Daoy (cell line): ENCODE results near the gene ATP11B. TPM values are rescaled to one million over a fixed set of nuclear protein-coding genes. Genes with fewer than 3 reads are reported as not detected.
A peak's percentile ranks its signal among the peaks of the same experiment; 100 is the strongest.
"Not testable (repeated sequence)": the region's sequence is repeated elsewhere in the genome, so short reads cannot be mapped to it uniquely, and the experiment has no call there.

Experiments
- DNase-seq: peaks from one replicate; pipeline ENCODE4 v3.0.0-alpha.2; 2015; ENCODE audit warnings: low read depth
- total RNA-seq: library from RNA; depleted of rRNA; stranded (reverse); fragments of >200 nt; shearing (Covaris generic); gene quantifications from 2 replicates; pipeline ENCODE4 v1.2.3, GENCODE V29; 2014

Gene ATP11B
- total RNA-seq, 1 experiment from 2014 or later: 49.3 TPM

- no peak for DNase-seq
Measured at GRCh38 chr3:182794455-182795388, 1.4 kb downstream of the ATP11B start.

DNA sequence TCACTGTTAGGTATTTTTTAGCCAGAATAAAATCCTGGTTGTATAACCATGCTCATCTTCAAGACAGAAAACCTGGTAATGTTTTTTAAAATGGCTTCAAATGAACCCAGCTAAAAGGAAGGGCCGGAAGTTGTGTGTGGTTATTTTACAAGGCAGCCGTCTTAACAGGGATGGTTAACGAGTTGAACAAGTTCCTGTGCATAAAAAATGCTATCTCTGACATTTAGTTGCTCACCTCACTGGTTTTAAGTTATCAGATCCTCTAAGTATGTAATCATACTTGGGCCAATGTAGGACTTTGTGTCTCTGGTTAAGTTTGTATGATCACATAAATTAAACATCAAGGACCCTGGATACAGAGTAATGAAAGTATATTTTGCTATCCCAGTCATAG is 2.1 kb downstream of the ATP11B start:
- DNase-seq: peak; percentile 51

- no peak for DNase-seq
Measured at GRCh38 chr3:182796310-182796709, 3.0 kb downstream of the ATP11B start.

DNA sequence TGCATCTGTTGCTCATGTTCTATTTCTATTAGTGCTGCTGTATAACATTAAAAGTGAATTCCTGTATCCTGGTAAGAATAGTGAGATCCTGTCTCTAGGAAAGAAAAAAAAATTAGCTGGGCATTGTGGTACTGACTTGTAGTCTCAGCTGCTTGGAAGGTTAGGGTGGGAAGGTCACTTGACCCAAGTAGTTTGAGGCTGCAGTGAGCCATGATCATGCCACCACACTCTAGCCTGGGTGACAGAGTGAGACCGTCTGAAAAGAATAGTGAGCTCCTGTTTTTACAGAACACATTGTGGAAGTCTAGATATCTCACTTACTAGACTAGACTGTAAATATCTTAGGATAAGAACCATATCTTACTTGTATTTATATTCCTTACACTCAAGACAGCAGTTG is 4.6 kb downstream of the ATP11B start:
- no peak for DNase-seq

DNA sequence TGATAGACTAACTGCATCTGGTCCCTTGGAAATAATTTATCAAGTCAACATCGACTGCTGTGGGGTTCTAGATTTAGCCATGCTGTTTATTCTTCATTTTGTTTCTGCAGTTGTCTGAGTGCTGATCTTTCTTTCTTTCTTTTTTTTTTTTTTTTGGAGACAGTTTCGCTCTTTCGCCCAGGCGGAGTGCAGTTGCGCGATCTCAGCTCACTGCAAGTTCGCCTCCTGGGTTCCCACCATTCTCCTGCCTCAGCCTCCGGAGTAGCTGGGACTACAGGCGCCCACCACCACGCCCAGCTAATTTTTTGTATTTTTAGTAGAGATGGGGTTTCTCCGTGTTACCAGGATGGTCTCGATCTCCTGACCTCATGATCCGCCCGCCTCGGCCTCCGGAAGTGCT is 5.8 kb downstream of the ATP11B start:
- DNase-seq: not testable (repeated sequence)

DNA sequence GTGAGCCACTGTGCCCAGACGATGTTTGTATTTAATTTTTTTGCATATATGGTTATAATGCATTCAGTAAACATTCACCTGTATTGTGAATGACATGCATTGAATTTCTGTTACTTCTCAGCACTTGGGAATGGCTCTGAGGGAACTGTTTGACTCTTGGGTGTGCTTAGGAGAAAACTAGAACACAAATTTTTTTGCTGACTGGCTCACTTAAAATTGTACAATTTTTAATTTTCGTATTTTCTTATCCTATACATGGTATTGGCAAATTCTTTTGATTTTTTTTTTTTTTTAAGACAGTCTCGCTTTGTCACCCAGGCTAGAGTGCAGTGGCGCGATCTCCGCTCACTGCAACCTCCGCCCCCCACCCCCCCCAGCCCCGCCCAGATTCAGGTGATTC is 7.2 kb downstream of the ATP11B start:
- DNase-seq: no peak

GRCh38 chr3:182802413-182803390 is 9.4 kb downstream of the ATP11B start:
- DNase-seq: no peak

DNA sequence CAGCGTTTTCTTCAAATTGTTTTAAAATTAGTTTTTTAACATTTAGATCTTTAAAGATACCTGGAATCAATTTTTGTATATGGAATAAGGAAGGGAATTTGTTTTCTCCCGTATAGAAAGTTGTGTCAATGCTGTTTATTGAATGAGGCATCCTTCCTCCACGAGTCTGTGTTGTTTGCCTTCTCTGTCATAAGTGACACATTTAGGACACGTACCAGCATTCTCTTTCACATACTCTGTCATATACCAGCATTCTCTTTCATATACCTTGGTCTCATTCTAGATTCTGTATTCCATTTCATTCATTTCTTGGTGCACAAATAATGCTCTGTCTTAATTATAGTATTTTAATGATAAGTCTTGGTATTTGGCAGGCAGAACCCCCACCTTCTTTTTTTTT is 10.3 kb downstream of the ATP11B start:
- no peak for DNase-seq

DNA sequence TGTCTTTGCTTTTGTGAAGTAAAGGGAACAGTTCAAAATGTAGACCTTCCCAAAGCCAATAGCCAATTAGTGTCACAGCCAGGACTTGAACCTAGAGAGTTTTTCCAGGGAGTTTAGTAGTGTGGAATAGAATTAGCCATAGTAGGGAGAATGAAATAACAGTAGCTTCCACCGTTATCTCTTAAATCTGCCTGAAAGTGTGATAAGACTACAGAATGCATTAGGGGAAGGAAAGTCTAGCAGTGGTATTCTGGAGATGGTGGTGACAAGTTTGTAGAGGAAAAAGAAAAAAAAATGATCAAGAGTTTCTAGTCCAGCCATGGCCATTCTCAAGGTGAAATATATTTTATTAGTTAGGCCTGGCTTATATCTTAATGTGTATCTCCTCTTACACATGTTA is 13.8 kb downstream of the ATP11B start:
- DNase-seq: no peak

- DNase-seq: no peak
Measured at GRCh38 chr3:182808041-182808770, 14.9 kb downstream of the ATP11B start.

- no peak for DNase-seq
Measured at GRCh38 chr3:182809531-182809930, 16.2 kb downstream of the ATP11B start.

DNA sequence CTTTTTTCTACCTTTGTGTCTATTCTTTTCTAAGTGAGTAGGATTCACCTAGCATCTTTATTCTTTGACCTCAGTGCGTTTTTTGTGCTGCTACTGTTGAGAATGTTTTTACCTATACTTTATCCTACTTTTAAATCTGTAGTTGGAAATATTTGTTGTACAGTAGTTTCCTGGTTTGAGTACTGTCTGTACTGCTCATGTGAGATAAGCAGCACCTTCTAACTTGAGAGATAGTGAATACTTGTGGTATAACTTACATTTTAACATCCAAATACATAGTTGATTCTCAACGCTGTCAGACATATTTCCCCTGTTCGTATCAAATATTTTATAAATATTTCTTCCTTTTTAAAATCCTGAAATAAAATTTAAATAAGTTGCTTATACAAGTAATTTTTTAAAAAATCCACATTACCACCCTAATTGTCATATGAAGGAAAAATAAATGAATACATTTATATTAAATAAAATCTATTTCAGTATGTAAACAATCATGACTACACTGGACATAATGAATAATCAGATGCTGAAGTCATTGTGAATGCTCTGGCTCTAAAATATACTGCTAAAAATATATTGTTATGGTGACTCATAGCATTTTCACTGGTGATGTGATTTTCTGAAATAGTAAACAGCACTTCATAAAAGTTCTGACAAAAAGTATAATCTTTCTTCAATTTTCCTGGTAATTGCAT is 17.4 kb downstream of the ATP11B start:
- DNase-seq: no peak

DNA sequence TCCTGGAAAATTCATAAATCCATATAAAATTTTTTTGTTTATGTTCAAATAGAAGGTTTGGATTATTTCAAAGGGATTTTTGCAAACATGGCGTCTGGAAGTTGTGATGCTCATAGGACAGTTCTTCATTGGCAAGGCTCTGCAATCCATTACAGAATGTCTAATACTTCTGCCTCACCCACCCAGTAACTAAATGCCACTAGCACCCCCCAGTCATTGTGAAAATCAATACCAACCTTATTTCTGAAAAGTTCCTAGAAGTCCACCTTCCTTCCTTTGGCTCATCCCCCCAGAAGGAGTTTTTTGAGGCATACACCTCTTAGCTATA is 17.9 kb downstream of the ATP11B start:
- DNase-seq: no peak

GRCh38 chr3:182812123-182812522 is 18.8 kb downstream of the ATP11B start:
- no peak for DNase-seq

GRCh38 chr3:182814419-182815062 is 21.2 kb downstream of the ATP11B start:
- no peak for DNase-seq

DNA sequence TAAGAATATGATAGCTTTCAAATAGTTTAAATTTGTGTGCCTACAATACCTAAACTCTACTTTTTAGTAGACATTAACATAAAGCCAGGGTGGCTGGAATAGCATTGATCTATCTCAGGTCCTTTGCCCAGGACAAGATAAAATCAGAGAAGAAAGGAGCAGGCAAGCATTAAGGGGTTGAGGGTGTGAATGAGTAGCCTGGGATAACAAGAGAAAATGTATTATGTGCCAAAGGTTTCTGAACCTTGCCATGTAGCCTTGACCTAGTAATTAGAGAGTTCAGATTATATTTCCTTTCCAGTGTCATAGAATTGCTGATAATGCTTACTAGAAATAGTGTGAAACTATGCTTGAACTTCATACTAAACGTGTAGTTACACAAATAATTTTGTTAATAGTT is 22.9 kb downstream of the ATP11B start:
- no peak for DNase-seq

GRCh38 chr3:182818296-182818978 is 25.1 kb downstream of the ATP11B start:
- DNase-seq: no peak

GRCh38 chr3:182821221-182821981 is 28.1 kb downstream of the ATP11B start:
- no peak for DNase-seq

- DNase-seq: not testable (repeated sequence)
Measured at GRCh38 chr3:182822260-182822659, 29.0 kb downstream of the ATP11B start.
